Activated T-cell treated with anti-CD3 and anti-CD28 coated beads, Interleukin-2, amount 50 U/mL, for 72 hours (primary cell): ENCODE data around the gene SH3RF3. TPM values are rescaled to one million over a fixed set of nuclear protein-coding genes. Genes with fewer than 3 reads are reported as not detected.
A peak's percentile ranks its signal among the peaks of the same experiment; 100 is the strongest.

Experiments
- ATAC-seq, 2 donors: fragments of 150-1000 bp; cut with Tn5 transposase; replicated peaks in 1 of 2; 2 replicates each; pipeline ENCODE4 v1.10.0; 2021; ENCODE audit warnings: moderate library complexity in 2 of 2, mild to moderate bottlenecking in 1 of 2
- DNase-seq, 2 donors: peaks; one replicate each; pipeline ENCODE4 v3.0.0; 2021 to 2022; ENCODE audit warnings: mixed read lengths in 1 of 2
- H3K27ac Mint-ChIP-seq: one replicate; pipeline ENCODE4 v1.8.0; 2022; ENCODE audit warnings: mild to moderate bottlenecking, moderate library complexity, mixed read lengths
- H3K27me3 Mint-ChIP-seq: one replicate; pipeline ENCODE4 v1.8.0; 2022; ENCODE audit warnings: low read depth, mixed read lengths
- H3K36me3 Mint-ChIP-seq, 2 donors: one replicate each; pipeline ENCODE4 v1.8.0; 2022; ENCODE audit warnings: mixed read lengths in 2 of 2, mild to moderate bottlenecking in 1 of 2; ENCODE audit not compliant: insufficient read depth in 2 of 2
- H3K4me1 Mint-ChIP-seq: one replicate; pipeline ENCODE4 v1.8.0; 2022; ENCODE audit warnings: low read depth, mixed read lengths
- H3K4me3 Mint-ChIP-seq, 2 donors: one replicate each; pipeline ENCODE4 v1.8.0; 2022; ENCODE audit warnings: mild to moderate bottlenecking in 2 of 2, mixed read lengths in 2 of 2, moderate library complexity in 2 of 2
- H3K9me3 Mint-ChIP-seq, 2 donors: one replicate each; pipeline ENCODE4 v1.8.0; 2022; ENCODE audit warnings: mixed read lengths in 2 of 2
- total RNA-seq, 2 donors: library from RNA; stranded (reverse); gene quantifications; one replicate each; pipeline ENCODE4 v1.2.3, GENCODE V29; 2022

SH3RF3 gene
- total RNA-seq, 2 donors from 2014 or later = 1.0 to 1.2 TPM

- H3K27ac Mint-ChIP-seq = no peak overlapping the region
- H3K9me3 Mint-ChIP-seq = no peaks in the 10 kb centered on the region
Measured at GRCh38 chr2:109348190-109348589, 219.2 kb downstream of the SH3RF3 start.

GRCh38 chr2:109348671-109349502 is 219.9 kb downstream of the SH3RF3 start:
- Mint-ChIP-seq H3K9me3 (no peaks in the 10 kb centered on the region), H3K27me3 (no peaks in the 10 kb centered on the region), H3K36me3 (no peaks in the 10 kb centered on the region), H3K27ac (peak overlapping the region; percentile 4), H3K4me3 (peak overlapping the region; percentile 16 to 39), H3K4me1 (peaks cover 42% of the 10 kb centered on the region)
- DNase-seq = peak; percentile 36 to 47
- ATAC-seq = peak; percentile 93 to 94

More at GRCh38 chr2:109348190-109348589, 219.2 kb downstream of the SH3RF3 start:
- H3K36me3 Mint-ChIP-seq = no peaks in the 10 kb centered on the region
- no peaks in the 10 kb centered on the region for H3K27me3 Mint-ChIP-seq
- DNase-seq = no peak
- H3K4me3 Mint-ChIP-seq = no peak overlapping the region
- ATAC-seq = no peak
- H3K4me1 Mint-ChIP-seq = peaks cover 42% of the 10 kb centered on the region

GRCh38 chr2:109349503-109350465 is 220.8 kb downstream of the SH3RF3 start:
- peaks cover 42% of the 10 kb centered on the region for H3K4me1 Mint-ChIP-seq
- no peak for DNase-seq
- peak in 1 of 2 donors; percentile 18 for ATAC-seq
- no peaks in the 10 kb centered on the region for H3K36me3 Mint-ChIP-seq
- H3K27ac Mint-ChIP-seq = no peak overlapping the region
- H3K9me3 Mint-ChIP-seq = no peaks in the 10 kb centered on the region
- no peaks in the 10 kb centered on the region for H3K27me3 Mint-ChIP-seq
- H3K4me3 Mint-ChIP-seq = no peak overlapping the region

- Mint-ChIP-seq H3K27ac (peak overlapping the region; percentile 49), H3K27me3 (no peaks in the 10 kb centered on the region)
- ATAC-seq = no peak
Measured at GRCh38 chr2:109350526-109350925, 221.5 kb downstream of the SH3RF3 start.

GRCh38 chr2:109351164-109351756 is 222.3 kb downstream of the SH3RF3 start:
- ATAC-seq = peak in 1 of 2 donors; percentile 21
- no peak overlapping the region for H3K4me3 Mint-ChIP-seq
- no peak overlapping the region for H3K27ac Mint-ChIP-seq
- no peaks in the 10 kb centered on the region for H3K36me3 Mint-ChIP-seq
- H3K9me3 Mint-ChIP-seq = no peaks in the 10 kb centered on the region
- H3K27me3 Mint-ChIP-seq = no peaks in the 10 kb centered on the region
- peaks cover 42% of the 10 kb centered on the region for H3K4me1 Mint-ChIP-seq
- peak in 1 of 2 donors; percentile 12 for DNase-seq

More at GRCh38 chr2:109350526-109350925, 221.5 kb downstream of the SH3RF3 start:
- H3K36me3 Mint-ChIP-seq = no peaks in the 10 kb centered on the region
- no peak for DNase-seq
- no peak overlapping the region for H3K4me3 Mint-ChIP-seq
- H3K9me3 Mint-ChIP-seq = no peaks in the 10 kb centered on the region
- peaks cover 42% of the 10 kb centered on the region for H3K4me1 Mint-ChIP-seq

- Mint-ChIP-seq H3K27ac (no peak overlapping the region), H3K9me3 (no peaks in the 10 kb centered on the region), H3K4me1 (peaks cover 42% of the 10 kb centered on the region), H3K4me3 (no peak overlapping the region), H3K36me3 (no peaks in the 10 kb centered on the region), H3K27me3 (no peaks in the 10 kb centered on the region)
- ATAC-seq = no peak
- DNase-seq = no peak
Measured at GRCh38 chr2:109352056-109352897, 223.3 kb downstream of the SH3RF3 start.

- ATAC-seq = no peak
Measured at GRCh38 chr2:109352898-109353689, 224.1 kb downstream of the SH3RF3 start.

GRCh38 chr2:109353806-109354745 is 225.1 kb downstream of the SH3RF3 start:
- H3K27me3 Mint-ChIP-seq = no peaks in the 10 kb centered on the region
- peaks cover 2 to 5% of the 10 kb centered on the region in 2 donors for H3K9me3 Mint-ChIP-seq
- DNase-seq = no peak

More at GRCh38 chr2:109352898-109353689, 224.1 kb downstream of the SH3RF3 start:
- Mint-ChIP-seq H3K4me3 (no peak overlapping the region), H3K4me1 (peaks cover 38% of the 10 kb centered on the region), H3K27me3 (no peaks in the 10 kb centered on the region), H3K9me3 (peaks cover 0 to 2% of the 10 kb centered on the region in 2 donors), H3K36me3 (peaks cover 0 to 1% of the 10 kb centered on the region in 2 donors), H3K27ac (no peak overlapping the region)
- DNase-seq = no peak

GRCh38 chr2:109355192-109355843 is 226.3 kb downstream of the SH3RF3 start:
- Mint-ChIP-seq H3K4me1 (peaks cover 16% of the 10 kb centered on the region), H3K4me3 (no peak overlapping the region), H3K27me3 (no peaks in the 10 kb centered on the region), H3K36me3 (peaks cover 3 to 9% of the 10 kb centered on the region in 2 donors), H3K27ac (no peak overlapping the region), H3K9me3 (peaks cover 3 to 7% of the 10 kb centered on the region in 2 donors)
- ATAC-seq (no peak), DNase-seq (no peak)

More at GRCh38 chr2:109353806-109354745, 225.1 kb downstream of the SH3RF3 start:
- no peak for ATAC-seq
- Mint-ChIP-seq H3K27ac (no peak overlapping the region), H3K36me3 (peaks cover 2 to 7% of the 10 kb centered on the region in 2 donors), H3K4me3 (no peak overlapping the region), H3K4me1 (peaks cover 28% of the 10 kb centered on the region)

- ATAC-seq = no peak
- peaks cover 3 to 9% of the 10 kb centered on the region in 2 donors for H3K36me3 Mint-ChIP-seq
- no peak for DNase-seq
Measured at GRCh38 chr2:109356324-109357035, 227.5 kb downstream of the SH3RF3 start.

More at GRCh38 chr2:109356324-109357035, 227.5 kb downstream of the SH3RF3 start:
- H3K4me1 Mint-ChIP-seq = peaks cover 4% of the 10 kb centered on the region
- peaks cover 3 to 7% of the 10 kb centered on the region in 2 donors for H3K9me3 Mint-ChIP-seq
- H3K4me3 Mint-ChIP-seq = no peak overlapping the region
- H3K27ac Mint-ChIP-seq = no peak overlapping the region
- no peaks in the 10 kb centered on the region for H3K27me3 Mint-ChIP-seq
